Activated CD8-positive, alpha-beta memory T cell treated with anti-CD3 and anti-CD28 coated beads, Interleukin-2, amount 50 U/mL, for 1 hour (primary cell): ENCODE data around the gene ADGRG3.

Experiments
- DNase-seq: peaks from one replicate; pipeline ENCODE4 v3.0.0-alpha.2; 2020; ENCODE audit errors: extremely low read depth

Gene ADGRG3

GRCh38 chr16:57736419-57737351, 68.6 kb downstream of the ADGRG3 start:
- DNase-seq, result no peak

GRCh38 chr16:57738844-57739243, 70.7 kb downstream of the ADGRG3 start:
- DNase-seq, result no peak
